ENCODE results near the gene FAM110D.
A peak's percentile ranks its signal among the peaks of the same experiment; 100 is the strongest.

The FAM110D gene

DNA sequence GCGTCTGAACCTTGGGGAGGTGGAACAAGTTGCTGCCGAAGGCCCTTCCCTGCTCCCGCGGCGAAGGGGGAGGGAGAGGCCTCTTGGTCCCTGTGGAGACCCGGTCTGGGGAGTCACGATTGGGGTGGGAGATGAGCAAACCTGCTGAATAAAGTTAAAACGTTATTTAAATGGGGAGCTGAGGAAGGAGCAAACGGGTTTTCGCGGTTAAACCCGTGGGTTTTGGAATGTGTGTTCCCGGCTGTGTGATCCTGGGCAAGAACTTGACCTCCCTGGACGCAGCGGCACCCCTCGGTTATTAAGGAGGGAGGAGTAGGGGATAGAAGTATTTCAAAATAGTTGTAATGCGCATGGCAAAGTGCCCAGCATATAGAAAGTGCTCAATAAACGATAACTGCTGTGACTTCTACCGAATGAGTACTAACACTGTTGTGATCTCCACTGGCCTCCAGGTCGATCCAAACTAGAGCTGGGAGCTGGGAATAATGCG is 3.4 kb downstream of the FAM110D start:
- DNase-seq (ENCODE audit: low read depth, low spot score) = no peak

DNA sequence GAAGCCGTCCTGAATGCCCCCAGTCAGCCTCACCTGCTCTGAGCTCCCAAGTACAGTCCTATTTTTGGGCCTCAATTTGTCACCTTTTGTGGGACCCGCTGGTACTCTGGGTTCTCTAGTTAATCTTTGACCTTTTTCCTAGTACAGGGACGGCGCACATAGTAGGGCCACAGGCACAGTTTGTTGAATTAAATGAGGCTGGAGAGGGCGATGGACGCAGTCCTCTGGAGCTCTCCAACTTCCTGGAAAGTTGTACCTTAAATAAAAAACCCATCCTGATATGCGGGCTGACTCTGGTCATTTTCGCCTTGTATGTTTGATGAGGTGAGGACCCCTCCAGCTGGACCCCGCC is 4.8 kb downstream of the FAM110D start:
- DNase-seq (ENCODE audit: low read depth, low spot score) = no peak

DNA sequence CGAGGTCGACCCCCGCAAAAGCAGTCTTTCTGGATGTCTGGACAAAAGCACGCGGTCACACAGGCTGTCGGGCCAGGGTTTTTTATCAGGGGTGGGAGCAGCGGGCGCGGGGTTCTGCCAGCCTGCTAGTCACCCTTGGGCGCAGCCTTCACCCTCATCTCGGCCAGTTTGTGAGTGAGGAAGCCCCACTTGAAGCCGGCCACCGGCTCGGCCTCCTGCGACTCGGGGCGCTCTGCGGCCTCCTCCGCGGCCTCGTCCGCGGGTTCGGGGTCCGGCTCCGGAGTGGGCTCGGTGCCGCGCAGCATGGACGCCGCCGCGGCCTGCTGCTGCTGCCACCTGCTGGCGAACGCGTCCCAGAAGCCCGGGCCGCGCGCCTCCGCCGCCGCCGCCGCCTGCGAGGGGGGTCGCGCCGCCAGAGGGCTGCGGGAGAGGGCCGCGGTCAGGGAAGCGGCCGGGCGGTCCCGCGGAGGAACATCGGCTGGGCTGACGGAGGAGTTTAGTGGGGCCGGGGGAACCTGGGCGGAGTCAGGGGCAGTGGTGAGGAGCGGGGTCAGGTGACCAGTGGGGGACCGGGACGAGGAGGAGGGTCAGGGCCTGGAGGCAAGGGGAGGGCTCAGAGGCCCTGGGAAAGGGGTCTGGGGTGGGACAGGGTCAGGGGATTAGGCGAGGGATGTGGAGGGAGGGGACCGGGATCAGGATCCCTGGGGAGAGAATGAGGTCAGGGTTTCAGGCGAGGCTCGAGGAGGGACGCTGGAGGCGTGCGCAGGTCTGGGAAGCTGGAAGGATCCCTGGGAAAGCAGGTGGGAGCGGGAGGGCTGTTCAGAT is 5.4 kb downstream of the FAM110D start:
- DNase-seq (ENCODE audit: low read depth, low spot score) = no peak

DNA sequence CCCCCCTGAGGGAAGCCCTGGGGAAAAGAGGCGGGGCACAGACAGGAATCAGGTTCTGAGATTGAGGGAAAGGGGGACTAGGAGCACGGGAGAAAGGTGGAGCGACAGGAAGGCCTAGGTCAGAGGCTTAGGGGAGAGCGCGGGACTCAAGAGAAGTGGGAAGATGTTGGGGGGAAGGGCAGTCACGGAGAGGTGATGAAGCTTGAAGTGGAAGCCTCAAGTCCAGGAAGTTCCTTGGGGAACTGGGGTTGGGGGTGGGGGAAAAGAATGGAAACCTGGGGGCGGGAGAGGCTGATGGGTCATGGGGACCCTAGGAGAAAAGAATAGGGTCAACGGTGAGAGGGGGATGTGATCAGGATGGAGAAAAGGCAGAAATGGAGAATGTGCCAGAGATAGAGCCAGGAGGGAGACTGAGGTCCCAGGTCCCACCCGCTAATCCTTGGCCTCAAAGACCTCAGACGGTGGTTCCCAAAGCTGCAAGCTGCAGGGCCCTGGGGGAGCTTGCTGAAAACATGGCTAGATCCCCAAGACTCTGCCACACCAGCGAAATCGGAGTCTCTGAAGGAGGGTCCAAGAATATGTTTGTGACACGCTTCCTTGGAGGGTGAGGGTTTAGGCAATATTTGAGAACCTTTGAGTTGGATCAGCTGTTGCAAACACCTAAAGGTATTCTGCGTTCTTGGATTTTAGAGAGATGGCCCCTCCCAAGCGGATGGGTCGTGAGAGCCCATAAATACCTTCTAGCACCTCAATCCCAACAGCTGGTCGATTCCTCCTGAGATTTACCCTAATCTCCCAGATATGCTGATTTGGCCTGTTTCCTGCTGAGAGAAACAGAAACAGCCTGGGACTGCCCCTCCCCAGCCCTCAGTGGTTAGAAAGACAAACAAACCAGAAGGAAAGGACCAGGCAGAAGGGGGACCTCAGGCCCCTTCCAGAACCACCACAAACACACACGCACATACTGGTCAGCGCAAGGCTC is 6.3 kb downstream of the FAM110D start:
- DNase-seq (ENCODE audit: low read depth, low spot score) = no peak

DNA sequence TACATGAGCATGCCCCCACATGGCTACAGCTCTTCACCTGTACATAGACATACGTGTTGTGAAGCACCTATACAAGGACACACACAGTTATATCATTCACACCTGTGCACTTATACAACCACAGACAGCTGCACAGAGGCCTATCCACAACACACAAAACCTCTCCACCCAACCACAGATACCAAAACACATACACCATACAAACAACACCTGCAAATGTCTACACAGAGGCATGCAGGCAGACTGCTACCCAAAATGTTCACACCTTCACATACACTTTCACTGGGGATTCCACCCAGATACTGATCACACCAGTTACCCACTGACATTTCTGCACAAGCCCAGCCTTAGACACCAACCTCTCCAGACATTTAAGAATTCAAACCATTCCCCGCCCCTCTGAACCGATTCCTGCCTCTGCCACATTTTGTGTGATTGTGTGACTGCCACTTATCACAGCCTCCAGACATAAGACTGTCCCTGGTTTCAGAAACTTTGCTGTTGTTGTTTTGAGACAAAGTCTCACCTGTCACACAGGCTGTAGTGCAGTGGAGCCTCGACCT is 7.9 kb downstream of the FAM110D start:
- DNase-seq (ENCODE audit: low read depth, low spot score) = no peak

DNA sequence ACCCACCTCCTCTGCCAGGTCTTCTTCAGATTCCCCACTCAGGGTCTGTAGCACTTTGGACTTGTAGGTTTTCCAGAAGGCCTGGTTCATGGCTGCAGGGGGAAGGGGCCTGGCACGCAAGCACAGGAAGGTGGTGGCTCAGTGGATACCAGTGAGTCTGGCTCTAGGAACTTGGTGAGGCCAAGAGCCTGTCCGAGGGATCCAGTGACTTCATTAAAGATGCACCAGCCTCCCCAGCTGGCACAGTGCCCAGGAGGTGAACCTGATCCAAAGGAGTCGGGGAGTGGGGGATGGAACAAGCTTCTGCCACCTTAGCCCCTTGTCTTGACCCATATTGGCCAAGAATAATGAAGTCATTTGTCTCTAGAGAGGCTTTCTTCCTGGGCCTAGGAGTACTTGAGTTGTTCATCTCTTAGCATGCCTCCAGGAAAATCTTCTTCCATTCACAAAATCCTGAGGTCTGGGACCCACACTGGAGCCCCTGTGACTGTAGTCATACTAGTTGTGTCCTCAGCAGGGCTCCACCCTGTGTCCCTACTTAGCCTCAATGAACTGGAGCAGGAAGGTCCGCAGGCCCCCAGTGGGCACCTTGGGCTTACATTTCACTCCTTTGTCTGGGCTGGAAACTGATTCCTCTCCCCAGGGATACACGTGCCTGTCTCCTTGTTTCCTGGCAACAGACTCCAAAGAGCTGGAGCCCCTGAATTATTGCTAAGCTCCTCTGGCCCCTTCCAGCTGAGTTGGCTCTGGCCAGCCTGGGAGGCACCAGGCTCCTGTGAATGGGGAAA is 9.7 kb downstream of the FAM110D start, which contains the start of gene C1orf232:
Gene C1orf232 (minus strand): TSS at position 554 of the 788 bp plus-strand sequence. CDS start 464 bp downstream, at position 90.
- DNase-seq (ENCODE audit: low read depth, low spot score) = no peak

DNA sequence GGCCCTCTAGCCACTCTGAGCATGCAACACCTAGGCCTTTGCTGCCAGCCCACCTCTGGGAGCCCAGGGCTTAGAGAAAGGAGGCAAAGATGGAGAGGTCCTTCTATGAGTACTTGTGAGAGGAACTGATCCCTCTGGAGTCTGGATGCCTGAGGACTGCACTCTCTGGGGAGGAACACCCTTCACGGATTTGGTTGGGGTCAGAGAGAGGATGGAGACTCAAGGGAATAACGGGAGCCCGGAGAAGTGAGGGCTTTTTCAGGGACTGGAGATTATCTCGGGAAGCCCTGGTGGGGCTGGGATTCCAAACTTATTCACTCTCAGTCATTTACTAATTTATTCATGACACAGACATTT is 10.3 kb downstream of the FAM110D start:
- DNase-seq (ENCODE audit: low read depth, low spot score) = no peak

DNA sequence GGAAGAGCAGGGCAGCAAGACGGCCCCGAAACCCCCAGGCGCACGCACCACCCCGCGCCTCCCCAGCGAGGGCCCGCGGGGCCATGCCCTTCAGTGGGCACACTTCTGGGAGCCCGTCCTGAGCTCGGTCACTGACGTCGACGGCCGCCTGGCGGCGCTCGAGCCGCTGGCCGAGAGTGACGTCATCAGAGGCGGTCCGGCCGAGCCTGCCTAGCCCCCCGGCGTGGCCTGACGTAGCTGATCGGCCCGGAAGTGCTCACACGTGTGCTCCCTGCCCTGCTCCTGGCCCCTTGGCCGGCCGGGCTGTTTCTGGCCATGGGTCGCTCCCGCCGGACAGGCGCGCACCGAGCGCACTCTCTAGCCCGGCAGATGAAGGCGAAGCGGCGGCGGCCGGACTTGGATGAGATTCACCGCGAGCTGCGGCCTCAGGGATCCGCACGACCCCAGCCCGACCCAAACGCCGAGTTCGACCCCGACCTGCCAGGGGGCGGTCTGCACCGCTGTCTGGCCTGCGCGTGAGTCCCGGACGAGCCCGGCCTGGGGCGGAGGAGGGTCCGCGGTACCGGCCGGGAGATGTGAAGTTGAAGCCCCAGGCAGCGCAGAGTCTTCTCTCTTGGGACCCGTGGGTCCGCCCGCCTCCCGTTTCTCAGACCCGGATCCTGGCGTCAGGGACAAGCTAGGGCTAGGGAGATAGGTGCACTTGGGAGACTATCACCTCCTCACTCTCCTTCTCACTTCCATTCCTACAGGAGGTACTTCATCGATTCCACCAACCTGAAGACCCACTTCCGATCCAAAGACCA is 11.0 kb downstream of the FAM110D start, which contains the start of gene ZNF593:
Gene ZNF593 (plus strand): TSS at position 240 of the 803 bp plus-strand sequence. CDS start 76 bp downstream, at position 316.
- DNase-seq (ENCODE audit: low read depth, low spot score) = peak; percentile 39

DNA sequence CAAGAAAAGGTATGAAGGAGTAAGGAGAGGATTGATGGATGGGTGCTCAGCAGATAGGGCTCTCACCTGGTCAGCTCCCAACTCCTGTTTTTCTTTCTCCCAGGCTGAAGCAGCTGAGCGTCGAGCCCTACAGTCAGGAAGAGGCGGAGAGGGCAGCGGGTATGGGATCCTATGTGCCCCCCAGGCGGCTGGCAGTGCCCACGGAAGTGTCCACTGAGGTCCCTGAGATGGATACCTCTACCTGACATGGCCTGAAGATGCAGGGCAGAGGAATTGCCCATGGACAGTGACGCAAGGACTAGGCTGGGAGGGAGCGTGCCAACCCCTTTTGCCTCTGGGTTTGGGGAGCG is 11.6 kb downstream of the FAM110D start:
- DNase-seq (ENCODE audit: low read depth, low spot score) = no peak

DNA sequence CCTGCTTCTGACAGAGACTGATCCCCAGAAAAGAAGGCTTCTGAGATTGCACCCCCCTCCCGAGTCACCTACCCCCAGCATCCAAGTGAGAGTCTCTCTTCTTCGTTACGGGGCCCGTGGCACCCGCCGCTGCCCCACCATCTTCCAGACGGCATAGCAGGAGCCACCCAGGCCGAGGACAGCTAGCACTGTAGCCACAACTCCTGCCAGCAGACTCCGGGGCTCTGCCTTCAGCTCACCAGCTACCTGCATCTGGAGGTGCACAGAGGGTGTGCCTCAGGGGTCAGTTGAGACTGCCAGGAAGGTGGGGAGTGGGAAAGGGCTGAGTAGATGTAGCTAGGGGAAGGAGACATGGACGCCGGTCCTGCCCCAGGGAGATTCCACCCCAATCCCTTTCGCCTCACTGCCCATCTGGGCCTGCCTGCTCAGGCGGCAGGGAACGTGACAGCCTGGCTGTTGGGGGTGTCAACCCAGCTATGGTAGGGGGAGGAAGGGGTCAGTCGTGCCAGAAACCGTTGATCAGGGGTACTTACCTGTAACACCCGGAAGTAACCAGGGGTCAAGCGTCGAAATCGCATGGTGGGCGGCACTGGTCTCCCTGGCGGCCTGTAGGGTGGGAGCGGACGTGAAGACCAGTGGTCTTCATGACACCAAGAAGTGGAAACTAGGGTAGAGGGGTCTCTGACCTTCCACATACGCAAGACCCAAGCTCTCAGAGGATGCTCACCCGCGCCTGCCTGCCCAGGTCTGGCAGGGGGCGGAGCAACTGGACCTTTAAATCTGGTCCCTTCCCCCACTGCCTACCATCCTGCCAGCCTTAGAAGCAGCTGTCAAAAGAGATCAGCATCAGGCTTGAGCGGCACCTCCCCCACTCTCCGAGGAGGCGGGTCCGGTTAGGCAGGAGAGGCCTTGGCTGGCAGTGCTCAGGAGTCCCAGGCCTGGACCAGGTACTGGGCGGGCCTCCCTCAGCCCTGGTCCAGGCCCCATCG is 12.5 kb downstream of the FAM110D start, which contains the start of gene ZNF593OS:
Gene ZNF593OS (minus strand): TSS at position 749 of the 989 bp plus-strand sequence. CDS start 171 bp downstream, at position 578.
- DNase-seq (ENCODE audit: low read depth, low spot score) = no peak

DNA sequence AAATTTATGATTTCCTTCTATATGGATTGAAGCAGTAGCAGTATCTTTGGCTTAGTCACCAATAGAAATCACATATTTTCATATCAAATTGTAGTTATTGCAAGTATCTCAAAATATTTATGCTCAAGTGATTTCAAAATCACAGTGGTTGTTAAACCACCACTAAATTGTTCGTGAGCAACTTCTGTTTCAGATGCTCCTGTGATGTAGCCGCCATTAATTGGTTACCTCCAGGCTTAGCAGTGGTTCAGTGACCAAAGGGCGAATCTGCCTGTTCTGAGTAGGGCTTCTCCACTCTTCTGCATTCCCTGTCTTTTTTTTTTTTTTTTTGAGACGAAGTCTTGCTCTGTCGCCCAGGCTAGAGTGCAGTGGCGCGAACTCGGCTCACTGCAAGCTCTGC is 16.5 kb downstream of the FAM110D start:
- DNase-seq (ENCODE audit: low read depth, low spot score) = no peak

DNA sequence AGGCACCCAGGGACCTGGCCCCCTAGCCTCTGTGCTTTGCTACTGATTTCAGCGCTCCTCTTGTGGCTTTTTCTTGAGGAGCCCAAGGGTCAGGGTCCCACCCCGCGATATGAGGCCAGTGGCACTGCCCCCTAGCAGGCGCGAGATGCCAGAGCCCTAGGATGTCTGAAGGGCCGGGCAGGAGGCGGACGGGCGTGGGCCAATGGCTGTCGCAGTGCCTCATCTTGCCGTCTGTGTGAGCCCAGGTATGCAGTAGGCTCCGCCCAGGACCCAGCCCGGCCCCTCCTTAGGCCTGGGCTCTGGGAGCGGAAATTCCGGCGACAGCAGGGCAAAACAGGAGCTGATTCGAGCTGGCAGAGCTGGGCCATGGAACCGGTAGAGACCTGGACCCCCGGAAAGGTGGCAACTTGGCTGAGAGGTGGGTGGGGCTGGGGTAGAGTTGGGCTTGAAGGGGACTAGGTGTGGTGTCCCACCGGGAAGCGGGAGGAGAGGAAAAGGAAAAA is 18.4 kb downstream of the FAM110D start, which contains the start of gene CNKSR1:
Gene CNKSR1 (plus strand): TSS at position 310 of the 503 bp plus-strand sequence. CDS start 57 bp downstream, at position 367.
- no peak for DNase-seq (ENCODE audit: low read depth, low spot score)

DNA sequence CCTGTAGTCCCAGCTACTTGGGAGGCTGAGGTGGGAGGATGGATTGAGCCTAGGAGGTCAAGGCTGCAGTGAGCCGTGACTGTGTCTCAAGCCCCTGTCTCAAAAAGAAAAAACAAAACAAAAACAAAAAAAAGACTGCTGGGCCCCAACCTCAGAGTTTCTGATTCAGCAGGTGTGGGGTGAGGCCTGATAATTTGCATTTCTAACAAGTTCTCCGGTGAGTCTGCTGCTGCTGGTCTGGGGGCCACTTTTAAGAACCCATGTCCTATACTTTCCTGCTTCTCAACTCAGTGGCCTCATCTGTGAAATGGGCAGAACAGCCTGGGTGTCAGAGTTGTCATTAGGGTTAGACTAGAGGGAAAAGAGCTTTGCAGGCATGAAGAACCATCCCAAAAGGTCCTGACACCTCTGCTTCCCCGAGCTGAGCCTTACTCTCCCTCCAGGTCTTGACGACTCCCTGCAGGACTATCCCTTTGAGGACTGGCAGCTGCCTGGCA is 21.2 kb downstream of the FAM110D start:
- no peak for DNase-seq (ENCODE audit: low read depth, low spot score)

DNA sequence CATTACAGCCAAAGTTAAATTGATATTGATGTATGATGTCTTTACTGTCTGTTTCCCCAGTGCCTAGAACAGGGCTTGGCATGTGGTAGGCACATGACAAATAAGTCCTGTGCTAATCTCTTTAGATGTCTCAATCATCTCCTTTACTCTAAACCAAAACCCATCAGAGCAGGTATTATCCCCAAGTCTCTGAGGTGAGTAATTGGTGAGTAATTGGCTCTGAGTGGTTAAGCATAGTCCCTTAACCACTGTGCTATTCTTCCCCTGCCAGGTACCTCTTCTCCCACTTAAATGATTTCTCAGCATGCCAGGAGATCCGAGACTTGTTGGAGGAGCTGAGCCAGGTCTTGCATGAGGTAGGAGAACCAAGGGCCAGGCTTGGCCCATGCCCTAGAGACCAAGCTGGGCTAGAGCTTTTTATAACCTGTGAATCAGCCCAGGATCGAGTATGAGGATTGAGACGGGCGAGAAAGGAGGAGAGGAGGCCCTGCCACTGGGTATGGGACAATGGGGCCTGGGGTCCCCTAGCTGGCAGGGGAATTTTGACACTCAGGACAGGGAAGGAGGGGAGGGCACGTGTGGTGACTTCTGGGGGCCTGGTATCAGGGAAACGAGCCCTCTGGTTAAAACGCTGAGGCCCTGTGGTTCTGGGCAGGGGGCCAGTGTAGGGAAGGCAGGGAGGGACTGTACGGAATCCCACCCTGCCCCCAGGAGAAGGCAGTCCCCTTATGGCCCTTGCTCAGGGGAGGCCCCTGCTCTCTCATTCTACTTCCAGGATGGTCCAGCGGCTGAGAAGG is 22.9 kb downstream of the FAM110D start:
- DNase-seq (ENCODE audit: low read depth, low spot score) = no peak

DNA sequence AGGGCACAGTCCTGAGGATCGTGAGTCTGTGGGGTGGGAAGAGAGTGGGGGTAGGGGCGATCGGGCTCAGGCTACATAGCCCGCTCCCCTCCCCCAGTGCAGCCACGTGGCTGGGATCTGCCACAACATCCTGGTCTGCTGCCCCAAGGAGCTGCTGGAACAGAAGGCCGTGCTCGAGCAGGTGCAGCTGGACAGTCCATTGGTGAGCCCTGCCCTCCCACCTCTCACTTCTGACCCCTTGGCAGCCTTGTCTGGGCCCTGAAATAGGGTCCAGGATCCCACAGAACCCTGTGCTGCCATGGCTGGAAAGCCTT is 23.5 kb downstream of the FAM110D start:
- no peak for DNase-seq (ENCODE audit: low read depth, low spot score)

DNA sequence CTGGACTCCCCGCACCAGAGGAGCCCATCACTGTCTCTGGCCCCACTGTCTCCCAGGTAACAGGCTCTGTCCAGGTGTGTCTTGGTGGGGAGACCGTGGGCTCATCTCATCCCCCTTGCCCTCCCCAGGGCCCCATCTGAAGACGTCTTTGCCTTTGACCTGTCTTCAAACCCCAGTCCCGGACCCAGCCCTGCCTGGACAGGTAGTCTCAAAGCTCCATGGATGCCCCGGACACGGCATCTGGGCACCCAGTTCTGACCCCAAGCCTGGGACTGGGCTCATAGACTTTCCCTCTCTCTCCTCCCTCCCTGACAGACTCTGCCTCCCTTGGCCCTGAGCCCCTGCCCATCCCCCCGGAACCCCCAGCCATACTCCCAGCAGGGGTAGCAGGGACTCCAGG is 25.2 kb downstream of the FAM110D start:
- DNase-seq (ENCODE audit: low read depth, low spot score) = no peak

DNA sequence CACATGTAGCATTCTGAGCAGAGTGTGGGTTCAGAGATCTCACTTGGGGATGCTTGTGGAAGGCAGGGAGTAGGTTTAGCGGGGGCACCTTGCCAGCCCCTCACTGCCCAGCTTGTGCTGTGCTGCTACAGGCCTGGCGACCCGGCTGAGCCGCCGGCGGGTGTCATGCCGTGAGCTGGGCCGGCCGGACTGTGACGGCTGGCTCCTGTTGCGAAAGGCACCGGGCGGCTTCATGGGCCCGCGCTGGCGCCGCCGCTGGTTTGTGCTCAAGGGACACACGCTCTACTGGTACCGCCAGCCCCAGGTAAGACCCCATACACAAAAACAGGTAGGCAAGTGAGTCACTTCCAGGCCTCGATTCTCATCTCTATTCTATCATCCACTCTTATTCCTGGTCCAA is 26.0 kb downstream of the FAM110D start:
- no peak for DNase-seq (ENCODE audit: low read depth, low spot score)

DNA sequence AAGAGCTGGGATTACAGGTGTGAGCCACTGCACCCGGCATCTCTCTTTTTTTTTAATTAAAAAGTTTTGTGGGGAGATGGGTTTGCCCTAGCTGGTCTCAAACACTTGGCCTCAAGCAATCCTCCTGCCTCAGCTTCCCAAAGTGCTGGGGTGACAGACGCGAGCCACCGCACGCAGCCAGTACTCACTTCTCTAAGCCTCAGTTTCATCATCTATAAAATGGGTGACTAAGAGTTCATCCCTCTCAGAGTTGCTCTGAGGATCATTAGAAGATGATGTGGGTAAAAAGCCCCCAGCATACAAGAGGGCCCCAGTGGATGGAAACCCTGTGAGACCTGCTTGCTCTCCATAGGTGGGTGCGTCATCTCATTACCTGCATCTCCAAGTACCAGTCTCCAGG is 29.0 kb downstream of the FAM110D start:
- no peak for DNase-seq (ENCODE audit: low read depth, low spot score)

Measured in smooth muscle cell of the brain vasculature (primary cell).